WTC11 (cell line): Measurements from ENCODE around the gene CDCP1.

Experiments used
- ATF2 ChIP-seq: sonication (generic); formaldehyde crosslinking; IDR thresholded peaks from 2 replicates; pipeline ENCODE4 v1.8.1; 2022; ENCODE audit warnings: low read depth, missing genetic modification reagents, borderline replicate concordance
- CREB1 ChIP-seq: sonication (generic); formaldehyde crosslinking; IDR thresholded peaks from 2 replicates; pipeline ENCODE4 v1.8.0; 2023; ENCODE audit warnings: mild to moderate bottlenecking, missing genetic modification reagents
- CTCF ChIP-seq: fragments of 200-600 bp; IDR thresholded peaks from 2 replicates; pipeline ENCODE4 v1.8.0; 2022; ENCODE audit warnings: antibody characterized with exemption
- E2F5 ChIP-seq: sonication (generic); formaldehyde crosslinking; IDR thresholded peaks from 2 replicates; pipeline ENCODE4 v1.8.1; 2022; ENCODE audit warnings: mild to moderate bottlenecking, moderate library complexity, missing genetic modification reagents
- ETV6 ChIP-seq: sonication (generic); formaldehyde crosslinking; IDR thresholded peaks from 2 replicates; pipeline ENCODE4 v1.8.1; 2022; ENCODE audit warnings: mild to moderate bottlenecking, missing genetic modification reagents
- JUN ChIP-seq: sonication (generic); formaldehyde crosslinking; IDR thresholded peaks from 2 replicates; pipeline ENCODE4 v1.8.0; 2023; ENCODE audit warnings: mild to moderate bottlenecking, missing genetic modification reagents
- MLX ChIP-seq: sonication (generic); formaldehyde crosslinking; IDR thresholded peaks from 2 replicates; pipeline ENCODE4 v1.8.1; 2023; ENCODE audit warnings: mild to moderate bottlenecking, missing genetic modification reagents, moderate library complexity
- MXD4 ChIP-seq: fragments of 250-450 bp; sonication (Bioruptor Pico); IDR thresholded peaks from 2 replicates; pipeline ENCODE4 v1.8.0; 2021; ENCODE audit warnings: mild to moderate bottlenecking, moderate library complexity, borderline replicate concordance
- TEAD4 ChIP-seq: sonication (generic); formaldehyde crosslinking; IDR thresholded peaks from 2 replicates; pipeline ENCODE4 v1.8.0; 2022; ENCODE audit warnings: mild to moderate bottlenecking, missing genetic modification reagents
- ZNF281 ChIP-seq: sonication (generic); formaldehyde crosslinking; IDR thresholded peaks from 2 replicates; pipeline ENCODE4 v1.8.0; 2023; ENCODE audit warnings: mild to moderate bottlenecking, missing genetic modification reagents

- TF ChIP-seq JUN (CRISPR knock-in tag) (no peak), ZNF281 (CRISPR knock-in tag) (no peak), CTCF (no peak), ETV6 (CRISPR knock-in tag) (no peak), MXD4 (no peak), MLX (CRISPR knock-in tag) (no peak), CREB1 (CRISPR knock-in tag) (no peak), ATF2 (CRISPR knock-in tag) (no peak), E2F5 (CRISPR knock-in tag) (no peak), TEAD4 (no peak)
Observed at GRCh38 chr3:45123030-45123429, 23.1 kb downstream of the CDCP1 start.
